K562 (cell line): Measurements from ENCODE around the gene PLCD4. TPM values are rescaled to one million over a fixed set of nuclear protein-coding genes. Genes with fewer than 3 reads are reported as not detected.
A peak's percentile ranks its signal among the peaks of the same experiment; 100 is the strongest.

Experiments used
- ATF7 ChIP-seq: fragments of 450-650 bp; IDR thresholded peaks from 2 replicates; pipeline ENCODE4 v1.7.1; 2014; ENCODE audit warnings: mild to moderate bottlenecking, moderate library complexity
- CC2D1A ChIP-seq: fragments of 450-650 bp; IDR thresholded peaks from 2 replicates; pipeline ENCODE4 v1.6.1; 2017; ENCODE audit warnings: mild to moderate bottlenecking
- CREBBP ChIP-seq: IDR thresholded peaks from one replicate; pipeline ENCODE4 v1.6.1; 2012; ENCODE audit warnings: low read depth, mild to moderate bottlenecking, control low read depth, inconsistent platforms, low read length
- DMBX1 ChIP-seq: fragments of 250-450 bp; sonication (Bioruptor Pico); IDR thresholded peaks from 2 replicates; pipeline ENCODE4 v1.8.0; 2022; ENCODE audit warnings: inconsistent platforms, mild to moderate bottlenecking, moderate library complexity, borderline replicate concordance
- E2F3 ChIP-seq: fragments of 250-450 bp; sonication (Bioruptor Pico); IDR thresholded peaks from 2 replicates; pipeline ENCODE4 v1.4.0; 2020; ENCODE audit warnings: mild to moderate bottlenecking
- EP400 ChIP-seq: fragments of 450-650 bp; IDR thresholded peaks from 2 replicates; pipeline ENCODE4 v1.6.1; 2017; ENCODE audit warnings: antibody characterized with exemption, mild to moderate bottlenecking, moderate library complexity
- FOXJ2 ChIP-seq: fragments of 200-800 bp; sonication (Bioruptor generic); IDR thresholded peaks from 2 replicates; pipeline ENCODE4 v1.6.1; 2016; ENCODE audit warnings: missing genetic modification characterization, missing compliant biosample characterization
- HDAC2 ChIP-seq: fragments of 450-650 bp; IDR thresholded peaks from 2 replicates; pipeline ENCODE4 v1.6.1; 2016; ENCODE audit warnings: mild to moderate bottlenecking
- HNRNPLL ChIP-seq: fragments of 200-400 bp; formaldehyde crosslinking; IDR thresholded peaks from 2 replicates; pipeline ENCODE4 v1.6.1; 2017; ENCODE audit warnings: low read length, low read depth, mild to moderate bottlenecking; ENCODE audit not compliant: poor library complexity, severe bottlenecking
- HOXB6 ChIP-seq: fragments of 250-450 bp; sonication (Bioruptor Pico); IDR thresholded peaks from 2 replicates; pipeline ENCODE4 v1.5.1; 2022; ENCODE audit warnings: mild to moderate bottlenecking, borderline replicate concordance
- MCM5 ChIP-seq: fragments of 450-650 bp; IDR thresholded peaks from 2 replicates; pipeline ENCODE4 v1.6.1; 2016; ENCODE audit warnings: low read depth
- MYC ChIP-seq, 2 experiments: fragments of 250-450 bp in 1 of 2; sonication (Bioruptor Pico) in 1 of 2; IDR thresholded peaks; 2 replicates each; pipeline versions ENCODE4 v1.5.1 to v1.6.1; 2012 to 2021; ENCODE audit warnings: low read depth in 2 of 2, borderline replicate concordance in 1 of 2, improper control_type of control experiment in 1 of 2, low read length in 1 of 2, mild to moderate bottlenecking in 1 of 2, moderate library complexity in 1 of 2
- NFXL1 ChIP-seq: fragments of 450-650 bp; formaldehyde crosslinking; IDR thresholded peaks from 2 replicates; pipeline ENCODE4 v1.4.0; 2021; ENCODE audit warnings: mild to moderate bottlenecking
- POLR2A ChIP-seq: fragments of 450-650 bp; conservative IDR thresholded peaks from 2 replicates; pipeline ENCODE4 v1.6.1; 2016
- RBBP5 ChIP-seq: fragments of 200-600 bp; sonication (generic); IDR thresholded peaks from 2 replicates; pipeline ENCODE4 v1.6.1; 2012; ENCODE audit warnings: borderline replicate concordance, mild to moderate bottlenecking, low read length, control low read depth, inconsistent platforms; ENCODE audit not compliant: insufficient read depth, poor library complexity, severe bottlenecking
- TAF9B ChIP-seq: fragments of 450-650 bp; IDR thresholded peaks from 2 replicates; pipeline ENCODE4 v1.6.1; 2018; ENCODE audit warnings: mild to moderate bottlenecking; ENCODE audit not compliant: partially characterized antibody
- ZBTB17 ChIP-seq: fragments of 450-650 bp; formaldehyde crosslinking; IDR thresholded peaks from 2 replicates; pipeline ENCODE4 v1.4.0; 2020; ENCODE audit warnings: mild to moderate bottlenecking
- ZNF124 ChIP-seq: sonication (generic); formaldehyde crosslinking; IDR thresholded peaks from 2 replicates; pipeline ENCODE4 v1.8.1; 2022; ENCODE audit warnings: missing genetic modification reagents
- ZNF253 ChIP-seq: fragments of 250-450 bp; sonication (Bioruptor Pico); conservative IDR thresholded peaks from 2 replicates; pipeline ENCODE4 v1.6.1; 2021; ENCODE audit warnings: mild to moderate bottlenecking
- ZZZ3 ChIP-seq: fragments of 450-650 bp; IDR thresholded peaks from 2 replicates; pipeline ENCODE4 v1.6.1; 2016; ENCODE audit warnings: antibody characterized with exemption, mild to moderate bottlenecking, moderate library complexity
- polyA plus RNA-seq, 8 experiments: library from polyadenylated mRNA; depleted of rRNA in 4 of 8; stranded (reverse) in 5 of 8; unstranded in 3 of 8; fragments of >200 nt; fragmentation: Nextera tagmentation in 2 of 8; fragmentation: Illumina TruSeq in 1 of 8; extraction: Ambion mirVana in 2 of 8; extraction: Trizol in 1 of 8; gene quantifications; 2 replicates each; pipeline versions ENCODE4 v1.2.1 to v1.2.3, GENCODE V29; 2011 to 2014; ENCODE audit warnings: inconsistent platforms in 1 of 8, missing spikeins in 1 of 8
- total RNA-seq, 7 experiments: library from RNA; depleted of rRNA in 6 of 7; stranded (reverse); fragments of >200 nt in 6 of 7; fragmentation: Illumina TruSeq in 2 of 7; extraction: Trizol in 2 of 7; gene quantifications; 2 replicates each; pipeline versions ENCODE4 v1.2.1 to v1.2.3, GENCODE V29; 2011 to 2021; ENCODE audit warnings: low replicate concordance in 1 of 7
- TF ChIP-seq, protein P1 (sequence below): fragments of 450-650 bp; IDR thresholded peaks from 2 replicates; pipeline ENCODE4 v1.6.1; 2016; ENCODE audit warnings: borderline replicate concordance
- TF ChIP-seq, protein P2 (sequence below): fragments of 450-650 bp; IDR thresholded peaks from 2 replicates; pipeline ENCODE4 v1.6.1; 2016; ENCODE audit warnings: antibody characterized with exemption
- TF ChIP-seq, protein P3 (sequence below): sonication (generic); formaldehyde crosslinking; IDR thresholded peaks from 2 replicates; pipeline ENCODE4 v1.4.0; 2020; ENCODE audit warnings: mild to moderate bottlenecking, missing genetic modification reagents

Gene PLCD4
- total and polyA plus RNA-seq, 9 of the 15 experiments (the other 6 are each of a cell fraction or from before 2014, with no cell fraction given): 0.13 to 0.38 TPM; not detected in 7

DNA sequence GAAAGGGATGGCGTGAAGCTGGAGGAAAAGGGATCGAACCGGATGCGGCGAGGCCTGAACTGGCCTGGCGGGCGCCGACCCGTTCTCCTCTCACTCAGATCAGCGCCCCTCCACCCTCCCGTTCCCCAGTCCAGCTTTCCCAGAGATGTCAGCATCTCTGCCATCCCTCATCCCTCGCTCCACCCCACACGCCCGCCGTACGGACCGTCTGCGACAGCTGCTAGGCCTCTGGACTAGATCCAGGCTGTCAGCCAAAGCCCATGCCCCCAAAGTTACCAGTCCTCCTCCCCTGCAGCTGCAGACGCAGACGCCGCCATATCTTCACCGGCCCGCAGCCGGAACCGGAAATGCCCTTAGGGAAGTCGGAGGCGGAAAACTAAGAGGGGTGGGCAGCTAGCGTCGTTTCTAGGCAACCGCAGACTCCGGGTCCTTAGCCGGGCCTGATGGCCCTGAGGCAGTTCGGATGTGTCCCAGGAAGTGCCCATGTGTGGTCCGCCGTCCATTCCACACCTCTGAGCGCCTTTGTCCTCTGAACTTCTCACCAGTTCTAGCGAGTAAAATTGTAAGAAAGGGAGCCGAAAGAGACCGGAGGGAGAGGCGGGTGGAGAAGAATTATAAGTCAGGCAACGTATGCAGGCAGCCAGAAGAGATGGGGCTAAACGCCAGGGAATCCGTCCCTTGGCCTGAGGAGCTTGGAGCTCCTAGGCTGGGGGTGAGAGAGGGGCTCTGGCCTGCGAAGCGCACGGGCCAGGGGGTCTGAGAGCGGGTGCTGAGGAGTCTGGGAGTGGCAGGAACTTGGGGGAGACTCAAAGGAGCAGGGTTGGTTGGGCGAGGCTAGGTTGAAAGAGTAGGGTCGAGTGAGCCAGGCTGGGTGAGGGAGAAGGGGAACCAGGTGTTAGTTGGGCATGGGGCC, 64.2 kb downstream of the PLCD4 start, which contains the start of the genes RNF25 and STK36 (continued):
- TF ChIP-seq, protein P1, sequence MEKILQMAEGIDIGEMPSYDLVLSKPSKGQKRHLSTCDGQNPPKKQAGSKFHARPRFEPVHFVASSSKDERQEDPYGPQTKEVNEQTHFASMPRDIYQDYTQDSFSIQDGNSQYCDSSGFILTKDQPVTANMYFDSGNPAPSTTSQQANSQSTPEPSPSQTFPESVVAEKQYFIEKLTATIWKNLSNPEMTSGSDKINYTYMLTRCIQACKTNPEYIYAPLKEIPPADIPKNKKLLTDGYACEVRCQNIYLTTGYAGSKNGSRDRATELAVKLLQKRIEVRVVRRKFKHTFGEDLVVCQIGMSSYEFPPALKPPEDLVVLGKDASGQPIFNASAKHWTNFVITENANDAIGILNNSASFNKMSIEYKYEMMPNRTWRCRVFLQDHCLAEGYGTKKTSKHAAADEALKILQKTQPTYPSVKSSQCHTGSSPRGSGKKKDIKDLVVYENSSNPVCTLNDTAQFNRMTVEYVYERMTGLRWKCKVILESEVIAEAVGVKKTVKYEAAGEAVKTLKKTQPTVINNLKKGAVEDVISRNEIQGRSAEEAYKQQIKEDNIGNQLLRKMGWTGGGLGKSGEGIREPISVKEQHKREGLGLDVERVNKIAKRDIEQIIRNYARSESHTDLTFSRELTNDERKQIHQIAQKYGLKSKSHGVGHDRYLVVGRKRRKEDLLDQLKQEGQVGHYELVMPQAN: peak; percentile 73
- no peak for TF ChIP-seq FOXJ2 (tag)
- TF ChIP-seq ATF7: peak; percentile 45
- TF ChIP-seq HOXB6 (CRISPR knock-in tag): no peak
- no peak for TF ChIP-seq CC2D1A
- TF ChIP-seq MYC (IDR thresholded peaks at IDR 0.05; ENCODE audit: low read depth, low read length): peak; percentile 11; the same call in 1 of the 2 replicates
- no peak for TF ChIP-seq MYC (CRISPR knock-in tag; IDR thresholded peaks at IDR 0.05; ENCODE audit: borderline replicate concordance, low read depth)
- TF ChIP-seq MCM5: no peak
- TF ChIP-seq, protein P2, sequence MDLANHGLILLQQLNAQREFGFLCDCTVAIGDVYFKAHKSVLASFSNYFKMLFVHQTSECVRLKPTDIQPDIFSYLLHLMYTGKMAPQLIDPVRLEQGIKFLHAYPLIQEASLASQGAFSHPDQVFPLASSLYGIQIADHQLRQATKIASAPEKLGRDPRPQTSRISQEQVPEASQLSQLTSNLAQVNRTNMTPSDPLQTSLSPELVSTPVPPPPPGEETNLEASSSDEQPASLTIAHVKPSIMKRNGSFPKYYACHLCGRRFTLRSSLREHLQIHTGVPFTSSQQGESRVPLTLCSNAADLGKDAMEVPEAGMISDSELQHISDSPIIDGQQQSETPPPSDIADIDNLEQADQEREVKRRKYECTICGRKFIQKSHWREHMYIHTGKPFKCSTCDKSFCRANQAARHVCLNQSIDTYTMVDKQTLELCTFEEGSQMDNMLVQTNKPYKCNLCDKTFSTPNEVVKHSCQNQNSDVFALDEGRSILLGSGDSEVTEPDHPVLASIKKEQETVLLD: no peak
- TF ChIP-seq E2F3 (CRISPR knock-in tag): no peak
- peak; percentile 35; the same call in 1 of the 2 replicates for TF ChIP-seq ZBTB17 (CRISPR knock-in tag)
- TF ChIP-seq HDAC2: 0 out of 2 replicates have a peak, but pooled peaks have one; percentile 58
- peak; percentile 34 for TF ChIP-seq RBBP5
- no peak for TF ChIP-seq DMBX1
- no peak for TF ChIP-seq ZNF253 (CRISPR knock-in tag)
- TF ChIP-seq POLR2A: peak; percentile 88
- TF ChIP-seq, protein P3, sequence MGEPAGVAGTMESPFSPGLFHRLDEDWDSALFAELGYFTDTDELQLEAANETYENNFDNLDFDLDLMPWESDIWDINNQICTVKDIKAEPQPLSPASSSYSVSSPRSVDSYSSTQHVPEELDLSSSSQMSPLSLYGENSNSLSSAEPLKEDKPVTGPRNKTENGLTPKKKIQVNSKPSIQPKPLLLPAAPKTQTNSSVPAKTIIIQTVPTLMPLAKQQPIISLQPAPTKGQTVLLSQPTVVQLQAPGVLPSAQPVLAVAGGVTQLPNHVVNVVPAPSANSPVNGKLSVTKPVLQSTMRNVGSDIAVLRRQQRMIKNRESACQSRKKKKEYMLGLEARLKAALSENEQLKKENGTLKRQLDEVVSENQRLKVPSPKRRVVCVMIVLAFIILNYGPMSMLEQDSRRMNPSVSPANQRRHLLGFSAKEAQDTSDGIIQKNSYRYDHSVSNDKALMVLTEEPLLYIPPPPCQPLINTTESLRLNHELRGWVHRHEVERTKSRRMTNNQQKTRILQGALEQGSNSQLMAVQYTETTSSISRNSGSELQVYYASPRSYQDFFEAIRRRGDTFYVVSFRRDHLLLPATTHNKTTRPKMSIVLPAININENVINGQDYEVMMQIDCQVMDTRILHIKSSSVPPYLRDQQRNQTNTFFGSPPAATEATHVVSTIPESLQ (CRISPR knock-in tag): no peak
- no peak for TF ChIP-seq CREBBP
- peak; percentile 61 for TF ChIP-seq TAF9B
- TF ChIP-seq NFXL1: no peak
- TF ChIP-seq ZNF124 (CRISPR knock-in tag): no peak
- TF ChIP-seq ZZZ3: peak; percentile 79
- TF ChIP-seq EP400: peak; percentile 70
- TF ChIP-seq HNRNPLL: peak; percentile 69
